Esophagus (tissue), 2 donors: ENCODE measurements around the gene IQGAP3. TPM values are rescaled to one million over a fixed set of nuclear protein-coding genes. Genes with fewer than 3 reads are reported as not detected.
"Not testable (repeated sequence)": the region's sequence is repeated elsewhere in the genome, so short reads cannot be mapped to it uniquely, and the experiment has no call there.

ENCODE experiments used
- H3K27ac ChIP-seq, 2 donors: one replicate each; pipeline ENCODE4 v1.5.1; 2013; ENCODE audit warnings: low read depth in 2 of 2, mild to moderate bottlenecking in 2 of 2, inconsistent platforms in 1 of 2, low read length in 1 of 2, moderate library complexity in 1 of 2
- H3K27me3 ChIP-seq, 2 donors: one replicate each; pipeline ENCODE4 v1.6.1; 2013; ENCODE audit warnings: low read length in 2 of 2, control low read depth in 1 of 2, mild to moderate bottlenecking in 1 of 2; ENCODE audit not compliant: insufficient read depth in 2 of 2, control insufficient read depth in 1 of 2
- H3K36me3 ChIP-seq, 2 donors: one replicate each; pipeline ENCODE4 v1.6.1; 2013; ENCODE audit warnings: low read length in 1 of 2; ENCODE audit not compliant: control insufficient read depth in 2 of 2, insufficient read depth in 2 of 2
- H3K4me1 ChIP-seq, 2 donors: one replicate each; pipeline ENCODE4 v1.6.1; 2013; ENCODE audit warnings: low read length in 1 of 2; ENCODE audit not compliant: control insufficient read depth in 2 of 2, insufficient read depth in 2 of 2
- H3K4me3 ChIP-seq, 2 donors: one replicate each; pipeline ENCODE4 v1.5.1; 2013; ENCODE audit warnings: low read length in 2 of 2, mild to moderate bottlenecking in 2 of 2, low read depth in 1 of 2, moderate library complexity in 1 of 2
- H3K9me3 ChIP-seq, 2 donors: one replicate each; pipeline ENCODE4 v1.6.1; 2013; ENCODE audit warnings: mild to moderate bottlenecking in 2 of 2, low read depth in 1 of 2, low read length in 1 of 2, moderate library complexity in 1 of 2; ENCODE audit not compliant: control insufficient read depth in 2 of 2, insufficient read depth in 1 of 2
- WGBS, 2 donors: extraction: QIAGEN DNeasy Blood & Tissue Kit; methylation state at CpG; one replicate each; pipeline ENCODE4 v1.1.7; 2013; 5-methylcytosine and 5-hydroxymethylcytosine counted together
- polyA plus RNA-seq, 2 donors: library from polyadenylated mRNA; stranded (reverse); fragments of 200-250 nt; gene quantifications; one replicate each; pipeline ENCODE4 v1.2.3, GENCODE V29; 2013
- donor health status: healthy with polysubstance abuse.
- donor health status: Bipolar disorder and iron deficiency.

The IQGAP3 gene
- polyA plus RNA-seq, 2 donors, result 3.8 to 7.8 TPM

GRCh38 chr1:156559086-156559796 is 13.1 kb downstream of the IQGAP3 start:
- Histone ChIP-seq H3K27me3 (no peaks in the 10 kb centered on the region), H3K4me1 (peaks cover 0 to 3% of the 10 kb centered on the region in 2 donors), H3K27ac (no peak overlapping the region), H3K36me3 (peaks cover 0 to 5% of the 10 kb centered on the region in 2 donors), H3K9me3 (no peaks in the 10 kb centered on the region), H3K4me3 (no peak overlapping the region)
- 72 to 82% methylated on average over 7 of the region's 8 CpGs for WGBS, 2 donors

- no peaks in the 10 kb centered on the region for H3K9me3 ChIP-seq
- H3K4me3 ChIP-seq, result no peak overlapping the region
- H3K36me3 ChIP-seq, result peaks cover 0 to 5% of the 10 kb centered on the region in 2 donors
- no peaks in the 10 kb centered on the region for H3K4me1 ChIP-seq
- WGBS, 2 donors, result 76 to 79% methylated on average over 9 of the region's 9 CpGs
- no peak overlapping the region for H3K27ac ChIP-seq
- no peaks in the 10 kb centered on the region for H3K27me3 ChIP-seq
These were observed 16.0 kb downstream of the IQGAP3 start for GRCh38 chr1:156556354-156556753.

- H3K36me3 ChIP-seq, result peaks cover 0 to 5% of the 10 kb centered on the region in 2 donors
- no peak overlapping the region for H3K4me3 ChIP-seq
- H3K9me3 ChIP-seq, result no peaks in the 10 kb centered on the region
- no peak overlapping the region for H3K27ac ChIP-seq
- H3K27me3 ChIP-seq, result no peaks in the 10 kb centered on the region
- H3K4me1 ChIP-seq, result no peaks in the 10 kb centered on the region
- 70 to 71% methylated on average over 2 of the region's 2 CpGs for WGBS, 2 donors
These were observed 16.6 kb downstream of the IQGAP3 start for GRCh38 chr1:156555715-156556114.

GRCh38 chr1:156554971-156555370 is 17.4 kb downstream of the IQGAP3 start:
- Histone ChIP-seq H3K4me3 (no peak overlapping the region), H3K36me3 (peaks cover 0 to 5% of the 10 kb centered on the region in 2 donors), H3K4me1 (no peaks in the 10 kb centered on the region), H3K9me3 (no peaks in the 10 kb centered on the region), H3K27ac (no peak overlapping the region), H3K27me3 (no peaks in the 10 kb centered on the region)
- 82 to 83% methylated on average over 8 of the region's 8 CpGs for WGBS, 2 donors

- Histone ChIP-seq H3K27me3 (no peaks in the 10 kb centered on the region), H3K27ac (no peak overlapping the region), H3K4me3 (no peak overlapping the region), H3K9me3 (no peaks in the 10 kb centered on the region), H3K4me1 (no peaks in the 10 kb centered on the region), H3K36me3 (peaks cover 0 to 5% of the 10 kb centered on the region in 2 donors)
- WGBS, 2 donors, result 90 to 93% methylated on average over 6 of the region's 6 CpGs
These were observed 18.4 kb downstream of the IQGAP3 start for GRCh38 chr1:156553860-156554485.

GRCh38 chr1:156552937-156553336 is 19.4 kb downstream of the IQGAP3 start:
- not testable (repeated sequence) for H3K4me1 ChIP-seq, H3K27ac ChIP-seq, H3K27me3 ChIP-seq, H3K4me3 ChIP-seq, H3K9me3 ChIP-seq, H3K36me3 ChIP-seq
- WGBS, 2 donors, result 72 to 87% methylated on average over 4 of the region's 4 CpGs

- peaks cover 0 to 10% of the 10 kb centered on the region in 2 donors for H3K36me3 ChIP-seq
- H3K27me3 ChIP-seq, result no peaks in the 10 kb centered on the region
- H3K9me3 ChIP-seq, result no peaks in the 10 kb centered on the region
- no peaks in the 10 kb centered on the region for H3K4me1 ChIP-seq
- 75% methylated on average over 5 of the region's 5 CpGs for WGBS, 2 donors
- H3K27ac ChIP-seq, result no peak overlapping the region
- no peak overlapping the region for H3K4me3 ChIP-seq
These were observed 19.8 kb downstream of the IQGAP3 start for GRCh38 chr1:156552518-156552917.

GRCh38 chr1:156551869-156552268 is 20.5 kb downstream of the IQGAP3 start:
- Histone ChIP-seq H3K27me3 (no peaks in the 10 kb centered on the region), H3K36me3 (peaks cover 0 to 12% of the 10 kb centered on the region in 2 donors)
- 86 to 87% methylated on average over 6 of the region's 6 CpGs for WGBS, 2 donors

GRCh38 chr1:156551066-156551643 is 21.2 kb downstream of the IQGAP3 start:
- Histone ChIP-seq H3K27ac (no peak overlapping the region), H3K4me3 (no peak overlapping the region), H3K9me3 (no peaks in the 10 kb centered on the region), H3K36me3 (peaks cover 0 to 8% of the 10 kb centered on the region in 2 donors), H3K27me3 (no peaks in the 10 kb centered on the region), H3K4me1 (no peaks in the 10 kb centered on the region)
- WGBS, 2 donors, result 66 to 91% methylated on average over 3 of the region's 3 CpGs

More at GRCh38 chr1:156551869-156552268, 20.5 kb downstream of the IQGAP3 start:
- Histone ChIP-seq H3K9me3 (no peaks in the 10 kb centered on the region), H3K4me1 (no peaks in the 10 kb centered on the region), H3K27ac (no peak overlapping the region), H3K4me3 (no peak overlapping the region)
